BJ (cell line): Measurements from ENCODE around the gene FGF23. TPM values are rescaled to one million over a fixed set of nuclear protein-coding genes. Genes with fewer than 3 reads are reported as not detected.
A peak's percentile ranks its signal among the peaks of the same experiment; 100 is the strongest.

Experiments
- CTCF ChIA-PET: fragments of 350-600 bp; formaldehyde crosslinking; extraction: SDS; loops from one replicate; lab custom pipeline; 2021; ENCODE audit warnings: antibody characterized with exemption, inconsistent platforms; lab: Yijun Ruan, JAX
- POLR2A ChIA-PET: fragments of 300-600 bp; sonication (Branson Sonifier 250); formaldehyde crosslinking; extraction: SDS; loops from one replicate; lab custom pipeline; 2021; ENCODE audit warnings: antibody characterized with exemption; lab: Charles Lee
- DNase-seq: peaks from one replicate; pipeline ENCODE4 v3.0.0-alpha.2; 2011; ENCODE audit warnings: low read depth
- H3K27me3 ChIP-seq: 2 replicates; pipeline ENCODE4 v1.6.0; 2011; ENCODE audit warnings: low read length; ENCODE audit not compliant: control insufficient read depth, insufficient read depth
- H3K36me3 ChIP-seq: 2 replicates; pipeline ENCODE4 v1.5.1; 2011; ENCODE audit warnings: low read length; ENCODE audit not compliant: control insufficient read depth, insufficient read depth
- H3K4me3 ChIP-seq: 2 replicates; pipeline ENCODE4 v1.5.1; 2011; ENCODE audit warnings: low read depth, mild to moderate bottlenecking, control low read depth, low read length
- polyA minus RNA-seq: library from RNA; depleted of rRNA, polyadenylated mRNA; stranded (reverse); fragments of >200 nt; gene quantifications from 2 replicates; pipeline ENCODE4 v1.2.3, GENCODE V29; 2011; rRNA and poly(A)+ RNA removed
- polyA plus RNA-seq: library from polyadenylated mRNA; depleted of rRNA; stranded (reverse); fragments of >200 nt; gene quantifications from 2 replicates; pipeline ENCODE4 v1.2.3, GENCODE V29; 2011; rRNA removed
- TF ChIP-seq, protein P1 (sequence below): IDR thresholded peaks from 2 replicates; pipeline ENCODE4 v1.5.1; 2011; ENCODE audit warnings: low read depth, mild to moderate bottlenecking, control low read depth, inconsistent platforms, low read length, moderate library complexity; ENCODE audit not compliant: insufficient read depth

The FGF23 gene
- polyA plus RNA-seq (not detected in 2 replicates), polyA minus RNA-seq (not detected in 2 replicates)

DNA sequence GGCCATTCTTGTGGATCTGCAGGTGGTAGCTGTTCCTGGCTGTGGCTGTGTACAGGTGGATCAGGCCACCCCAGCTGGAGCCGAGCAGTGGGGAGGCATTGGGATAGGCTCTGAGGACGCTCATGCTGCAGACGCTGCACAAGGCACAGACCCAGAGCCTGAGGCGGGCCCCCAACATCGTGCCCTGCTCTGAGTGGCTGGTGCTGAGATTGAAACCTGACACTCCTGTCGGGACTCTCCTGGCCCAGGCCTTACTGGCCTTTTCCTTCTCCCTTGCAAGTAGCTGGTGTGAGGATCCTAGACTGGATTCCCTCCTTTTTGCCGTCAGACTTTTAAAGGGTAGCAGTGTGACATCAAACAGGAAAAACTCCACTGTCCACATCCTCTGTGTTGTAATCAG lies at the start of gene FGF23:
TSS of gene FGF23 (minus strand) at position 308 of the 400 bp plus-strand sequence. CDS start at position 178, 130 bp downstream.
- TF ChIP-seq, protein P1, sequence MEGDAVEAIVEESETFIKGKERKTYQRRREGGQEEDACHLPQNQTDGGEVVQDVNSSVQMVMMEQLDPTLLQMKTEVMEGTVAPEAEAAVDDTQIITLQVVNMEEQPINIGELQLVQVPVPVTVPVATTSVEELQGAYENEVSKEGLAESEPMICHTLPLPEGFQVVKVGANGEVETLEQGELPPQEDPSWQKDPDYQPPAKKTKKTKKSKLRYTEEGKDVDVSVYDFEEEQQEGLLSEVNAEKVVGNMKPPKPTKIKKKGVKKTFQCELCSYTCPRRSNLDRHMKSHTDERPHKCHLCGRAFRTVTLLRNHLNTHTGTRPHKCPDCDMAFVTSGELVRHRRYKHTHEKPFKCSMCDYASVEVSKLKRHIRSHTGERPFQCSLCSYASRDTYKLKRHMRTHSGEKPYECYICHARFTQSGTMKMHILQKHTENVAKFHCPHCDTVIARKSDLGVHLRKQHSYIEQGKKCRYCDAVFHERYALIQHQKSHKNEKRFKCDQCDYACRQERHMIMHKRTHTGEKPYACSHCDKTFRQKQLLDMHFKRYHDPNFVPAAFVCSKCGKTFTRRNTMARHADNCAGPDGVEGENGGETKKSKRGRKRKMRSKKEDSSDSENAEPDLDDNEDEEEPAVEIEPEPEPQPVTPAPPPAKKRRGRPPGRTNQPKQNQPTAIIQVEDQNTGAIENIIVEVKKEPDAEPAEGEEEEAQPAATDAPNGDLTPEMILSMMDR = no peak
- CTCF ChIA-PET = interaction anchor here (1.5 to 1.8 kb wide), 2 partner anchors 13 to 23 kb away, joined by 3 to 6 read pairs; no protein-coding TSS in a partner anchor
- POLR2A ChIA-PET = no interaction called here
- Histone ChIP-seq H3K27me3 (no peaks in the 10 kb centered on the region), H3K4me3 (no peak within 1 kb of the TSS), H3K36me3 (no peaks in the 10 kb centered on the region)
- DNase-seq = no peak

DNA sequence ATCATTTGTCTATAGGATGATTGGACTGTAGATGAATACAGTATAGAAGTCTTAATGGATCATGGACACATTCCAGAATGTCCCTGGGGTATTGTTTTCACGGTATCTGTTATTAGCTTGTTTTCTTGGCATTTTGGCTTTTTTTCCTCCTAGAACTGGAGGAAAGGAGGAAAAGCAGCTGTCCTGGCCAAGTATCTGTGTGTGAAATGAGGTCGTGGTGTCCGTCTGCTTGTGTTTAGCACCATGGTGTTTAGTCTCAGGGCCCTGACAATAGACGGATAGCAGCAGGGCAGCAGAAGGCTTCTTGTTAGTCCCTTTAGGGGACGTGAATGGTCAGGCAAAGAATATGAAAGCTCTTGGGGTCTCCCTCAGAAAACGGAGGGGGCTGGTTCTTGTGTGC lies 44.9 kb upstream of the FGF23 start:
- ChIA-PET POLR2A (no interaction called here), CTCF (no interaction called here)
- Histone ChIP-seq H3K4me3 (no peak overlapping the region), H3K27me3 (no peaks in the 10 kb centered on the region), H3K36me3 (no peaks in the 10 kb centered on the region)
- DNase-seq = no peak
- TF ChIP-seq, protein P1 = no peak

DNA sequence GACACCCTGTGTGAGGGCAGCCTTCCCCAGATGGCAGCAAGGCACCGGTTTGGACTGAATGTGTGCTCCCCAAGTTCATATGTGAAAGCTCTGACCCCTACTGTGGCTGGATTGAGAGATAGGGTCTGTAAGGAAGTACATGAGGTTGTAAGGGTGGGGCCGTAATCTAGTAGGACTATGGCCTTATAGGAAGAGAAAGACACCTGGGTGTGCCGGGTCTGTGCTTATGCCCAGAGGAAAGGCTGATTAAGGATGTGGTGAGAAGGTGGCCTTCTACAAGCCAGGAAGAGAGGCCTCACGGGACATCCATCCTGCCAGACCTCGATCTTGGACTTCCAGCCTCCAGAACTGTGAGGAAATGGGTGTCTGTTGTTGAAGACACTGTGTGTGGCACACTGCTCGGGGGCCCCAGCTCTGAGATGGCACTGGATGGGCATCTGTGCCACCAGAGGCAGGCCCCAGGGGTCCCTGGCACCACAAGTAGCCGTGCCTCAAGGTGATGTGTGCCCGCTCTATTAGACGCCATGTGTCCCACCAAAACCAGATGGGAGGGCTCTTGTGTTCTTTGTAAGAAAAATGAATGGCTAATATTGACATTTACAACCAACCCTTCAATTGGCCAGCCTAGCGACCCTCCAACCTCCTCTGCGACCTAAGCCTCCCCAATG lies 44.1 kb upstream of the FGF23 start:
- TF ChIP-seq, protein P1 = no peak
- ChIA-PET POLR2A (no interaction called here), CTCF (interaction anchor here (1.4 kb wide), 1 partner anchor 13 kb away, joined by 9 read pairs; no protein-coding TSS in a partner anchor)
- DNase-seq = no peak
- Histone ChIP-seq H3K27me3 (no peaks in the 10 kb centered on the region), H3K36me3 (no peaks in the 10 kb centered on the region), H3K4me3 (no peak overlapping the region)

DNA sequence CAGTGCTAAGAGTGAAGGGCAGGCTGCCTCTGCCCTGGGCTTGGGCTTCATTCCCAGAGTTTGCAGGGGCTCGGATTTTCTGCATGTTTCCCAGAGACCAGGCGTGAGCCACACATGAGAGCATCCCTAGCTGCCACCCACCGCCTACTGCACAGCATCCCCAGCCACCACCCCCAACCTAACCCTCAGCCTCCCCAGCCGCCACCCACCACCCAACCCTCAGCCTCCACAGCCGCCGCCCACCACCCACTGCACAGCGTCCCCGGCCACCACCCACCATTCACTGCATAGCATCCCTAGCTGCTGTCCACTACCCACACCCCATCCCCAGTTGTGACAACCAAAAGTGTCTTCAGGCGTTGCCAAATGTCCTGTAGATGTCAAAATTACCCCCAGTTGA lies 43.5 kb upstream of the FGF23 start:
- Histone ChIP-seq H3K36me3 (no peaks in the 10 kb centered on the region), H3K27me3 (0 out of 2 replicates have a peak, but pooled peaks cover 2% of the 10 kb centered on the region), H3K4me3 (no peak overlapping the region)
- ChIA-PET POLR2A (no interaction called here), CTCF (interaction anchor here (1.4 to 4.0 kb wide), 2 partner anchors 12 to 103 kb away, joined by 9 to 48 read pairs; no protein-coding TSS in a partner anchor)
- no peak for DNase-seq
- TF ChIP-seq, protein P1 = no peak

DNA sequence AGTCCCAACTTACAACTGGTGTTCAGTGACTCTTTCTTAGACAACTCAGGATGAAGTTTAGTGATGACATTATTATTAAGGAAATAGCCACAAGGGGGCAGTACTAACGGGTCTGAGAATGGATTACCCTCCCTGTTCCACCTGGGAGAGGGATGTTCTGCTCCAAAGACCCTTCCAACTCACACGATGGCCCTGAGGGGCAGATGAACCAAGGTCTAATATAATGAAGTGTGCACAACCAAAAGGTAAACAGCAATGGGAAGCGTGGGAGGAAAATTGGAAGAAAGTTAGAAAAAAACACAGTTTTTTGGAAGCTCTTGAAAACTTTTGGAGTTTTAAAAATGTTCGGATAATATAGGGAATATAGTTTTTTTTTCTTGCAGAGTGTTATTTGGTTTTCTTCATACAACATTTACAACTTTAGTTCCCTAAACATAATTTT lies 42.1 kb upstream of the FGF23 start:
- DNase-seq = no peak
- Histone ChIP-seq H3K27me3 (0 out of 2 replicates have a peak, but pooled peaks cover 5% of the 10 kb centered on the region), H3K36me3 (no peaks in the 10 kb centered on the region), H3K4me3 (no peak overlapping the region)
- CTCF ChIA-PET = interaction anchor here (0.6 to 4.0 kb wide), 14 partner anchors 9 to 109 kb away, joined by 3 to 48 read pairs (median 4); no protein-coding TSS in a partner anchor
- POLR2A ChIA-PET = no interaction called here
- TF ChIP-seq, protein P1 = peak; percentile 65
